IMR-90 (cell line): Measurements from ENCODE around the gene LINC01488. TPM values are rescaled to one million over a fixed set of nuclear protein-coding genes. Genes with fewer than 3 reads are reported as not detected.

ENCODE experiments used
- ATAC-seq: fragments of 200-7000 bp; cut with Tn5 transposase; 2 replicates; pipeline ENCODE4 v1.9.1; 2020; ENCODE audit warnings: low read depth, mild to moderate bottlenecking, moderate library complexity
- BruUV-seq: library from RNA; stranded (reverse); fragments of 400-500 nt; replicated peaks from 2 replicates; lab custom pipeline; 2021; lab: Mats Ljungman, UMichigan
- CTCF ChIA-PET: fragments of 300-600 bp; formaldehyde crosslinking; extraction: SDS; loops from one replicate; lab custom pipeline; 2021; ENCODE audit warnings: antibody characterized with exemption; lab: Yijun Ruan, JAX
- POLR2A ChIA-PET: fragments of 300-600 bp; sonication (Branson Sonifier 250); formaldehyde crosslinking; loops from one replicate; lab custom pipeline; 2022; ENCODE audit warnings: antibody characterized with exemption; ENCODE audit not compliant: unreplicated experiment; lab: Charles Lee
- DNase-seq: peaks from one replicate; pipeline ENCODE4 v3.0.0; 2013
- H2AFZ ChIP-seq: replicated peaks from 2 replicates; pipeline ENCODE3; 2013; ENCODE audit warnings: low read length, mild to moderate bottlenecking; ENCODE audit not compliant: poor library complexity
- H2AK5ac ChIP-seq: 2 replicates; pipeline ENCODE4 v1.6.1; 2013; ENCODE audit warnings: low read depth, low read length, inconsistent platforms
- H2AK9ac ChIP-seq: replicated peaks from 2 replicates; pipeline ENCODE3; 2013; ENCODE audit warnings: mild to moderate bottlenecking, low read depth, low read length, moderate library complexity; ENCODE audit not compliant: poor library complexity
- H2BK120ac ChIP-seq: 2 replicates; pipeline ENCODE4 v1.6.1; 2013; ENCODE audit warnings: low read depth, low read length, inconsistent platforms
- H2BK15ac ChIP-seq: 3 replicates; pipeline ENCODE4 v1.6.1; 2013; ENCODE audit warnings: low read depth, low read length, inconsistent platforms
- H2BK20ac ChIP-seq: 2 replicates; pipeline ENCODE4 v1.6.1; 2013; ENCODE audit warnings: low read depth, mild to moderate bottlenecking, inconsistent platforms, low read length, moderate library complexity
- H2BK5ac ChIP-seq: 2 replicates; pipeline ENCODE4 v1.6.1; 2013; ENCODE audit warnings: mild to moderate bottlenecking, low read depth, low read length, inconsistent platforms; ENCODE audit not compliant: poor library complexity, severe bottlenecking
- H3K14ac ChIP-seq: replicated peaks from 2 replicates; pipeline ENCODE4 v1.6.1; 2013; ENCODE audit warnings: low read depth, low read length, inconsistent platforms
- H3K18ac ChIP-seq: 2 replicates; pipeline ENCODE4 v1.6.1; 2013; ENCODE audit warnings: low read depth, low read length, control low read depth
- H3K23ac ChIP-seq: 2 replicates; pipeline ENCODE4 v1.6.1; 2013; ENCODE audit warnings: low read depth, low read length, inconsistent platforms
- H3K27ac ChIP-seq: 2 replicates; pipeline ENCODE4 v1.5.1; 2013; ENCODE audit warnings: mild to moderate bottlenecking, control low read depth, low read length; ENCODE audit not compliant: insufficient read depth
- H3K27me3 ChIP-seq: 2 replicates; pipeline ENCODE4 v1.6.1; 2013; ENCODE audit warnings: low read length; ENCODE audit not compliant: control insufficient read depth, insufficient read depth
- H3K36me3 ChIP-seq: 2 replicates; pipeline ENCODE4 v1.6.1; 2013; ENCODE audit warnings: low read length, mixed read lengths; ENCODE audit not compliant: control insufficient read depth, insufficient read depth
- H3K4ac ChIP-seq: 2 replicates; pipeline ENCODE4 v1.6.1; 2013; ENCODE audit warnings: low read depth, low read length, inconsistent platforms
- H3K4me1 ChIP-seq: 2 replicates; pipeline ENCODE4 v1.6.1; 2013; ENCODE audit warnings: low read length, mixed read lengths; ENCODE audit not compliant: control insufficient read depth, insufficient read depth
- H3K4me2 ChIP-seq: 2 replicates; pipeline ENCODE4 v1.6.1; 2013; ENCODE audit warnings: low read depth, mild to moderate bottlenecking, control low read depth, low read length, moderate library complexity
- H3K4me3 ChIP-seq: 2 replicates; pipeline ENCODE4 v1.5.1; 2013; ENCODE audit warnings: low read depth, mild to moderate bottlenecking, control low read depth, low read length, moderate library complexity; ENCODE audit not compliant: insufficient read depth
- H3K56ac ChIP-seq: 2 replicates; pipeline ENCODE4 v1.6.1; 2013; ENCODE audit warnings: low read length, inconsistent platforms; ENCODE audit not compliant: insufficient read depth; ENCODE audit errors: extremely low read depth
- H3K79me1 ChIP-seq, 2 experiments: 2 replicates each; pipeline ENCODE4 v1.6.1; 2013; ENCODE audit warnings: low read length in 2 of 2, inconsistent platforms in 1 of 2, low read depth in 1 of 2
- H3K9ac ChIP-seq: 2 replicates; pipeline ENCODE4 v1.6.1; 2013; ENCODE audit warnings: low read depth, low read length, control low read depth
- H3K9me1 ChIP-seq: 2 replicates; pipeline ENCODE4 v1.6.1; 2013; ENCODE audit warnings: low read length, inconsistent platforms; ENCODE audit not compliant: insufficient read depth
- H3K9me3 ChIP-seq: 2 replicates; pipeline ENCODE4 v1.6.1; 2013; ENCODE audit warnings: low read length; ENCODE audit not compliant: control insufficient read depth, insufficient read depth
- H4K20me1 ChIP-seq: 2 replicates; pipeline ENCODE4 v1.6.1; 2013; ENCODE audit warnings: low read length, inconsistent platforms; ENCODE audit not compliant: insufficient read depth
- H4K5ac ChIP-seq: 2 replicates; pipeline ENCODE4 v1.6.1; 2013; ENCODE audit warnings: mild to moderate bottlenecking, low read depth, low read length, control low read depth
- H4K8ac ChIP-seq, 2 experiments: 2 replicates each; pipeline ENCODE4 v1.6.1; 2013; ENCODE audit warnings: low read depth in 2 of 2, low read length in 2 of 2, control low read depth in 1 of 2, inconsistent platforms in 1 of 2
- H4K91ac ChIP-seq: 2 replicates; pipeline ENCODE4 v1.6.1; 2013; ENCODE audit warnings: low read depth, low read length, inconsistent platforms; ENCODE audit not compliant: insufficient read depth
- BHLHE40 ChIP-seq: fragments of 150-350 bp; IDR thresholded peaks from 2 replicates; pipeline ENCODE4 v1.6.1; 2016; ENCODE audit warnings: mild to moderate bottlenecking, low read depth, low read length
- CEBPB ChIP-seq: IDR thresholded peaks from 2 replicates; pipeline ENCODE4 v1.6.1; 2012; ENCODE audit warnings: low read depth, low read length, improper control_type of control experiment
- CHD1 ChIP-seq: IDR thresholded peaks from 2 replicates; pipeline ENCODE4 v1.6.1; 2012; ENCODE audit warnings: low read depth, low read length, improper control_type of control experiment
- MAZ ChIP-seq: IDR thresholded peaks from 2 replicates; pipeline ENCODE4 v1.6.1; 2012; ENCODE audit warnings: low read depth, mild to moderate bottlenecking, low read length, improper control_type of control experiment, moderate library complexity, borderline replicate concordance
- MXI1 ChIP-seq: IDR thresholded peaks from 2 replicates; pipeline ENCODE4 v1.6.1; 2012; ENCODE audit warnings: low read depth, mild to moderate bottlenecking, low read length, moderate library complexity, borderline replicate concordance
- NFE2L2 ChIP-seq: fragments of 150-350 bp; IDR thresholded peaks from 2 replicates; pipeline ENCODE4 v1.6.1; 2016; ENCODE audit warnings: low read depth, mild to moderate bottlenecking, low read length
- WGBS, 2 experiments: methylation state at CpG; one replicate each; pipeline versions ENCODE4 v1.1.5 to v1.1.7; 2013; ENCODE audit warnings: missing lambda C conversion rate in 2 of 2; ENCODE audit not compliant: insufficient read length in 1 of 2; ENCODE audit errors: extremely low coverage in 2 of 2; 5-methylcytosine and 5-hydroxymethylcytosine counted together
- dilution Hi-C: fragments of 300-500 bp; cut with HindIII; formaldehyde crosslinking; loops from one replicate; pipeline ENCODE4 v1.14.3; 2018; ENCODE audit warnings: low sequenced_read_pairs; ENCODE audit not compliant: unreplicated experiment
- in situ Hi-C: fragments of 300-500 bp; cut with MboI; formaldehyde crosslinking; loops from 3 replicates; pipeline ENCODE4 v1.14.3; 2019; ENCODE audit warnings: low sequenced_read_pairs, inconsistent platforms, mixed read lengths
- intact Hi-C: fragments of 100-400 bp; cut with micrococcal nuclease; formaldehyde crosslinking; loops from 2 replicates; pipeline ENCODE4 v1.10.0; 2022
- polyA plus RNA-seq, 3 experiments: library from polyadenylated mRNA; depleted of rRNA; stranded (reverse); fragments of >200 nt; gene quantifications; 2 replicates each; pipeline ENCODE4 v1.2.3, GENCODE V29; 2012; ENCODE audit warnings: low replicate concordance in 1 of 3
- total RNA-seq: library from RNA; depleted of rRNA; stranded (reverse); fragments of >200 nt; gene quantifications from 2 replicates; pipeline ENCODE4 v1.2.3, GENCODE V29; 2012

LINC01488 gene
- total and polyA plus RNA-seq, 2 of the 4 experiments (the other 2 are of a cell fraction): not detected

DNA sequence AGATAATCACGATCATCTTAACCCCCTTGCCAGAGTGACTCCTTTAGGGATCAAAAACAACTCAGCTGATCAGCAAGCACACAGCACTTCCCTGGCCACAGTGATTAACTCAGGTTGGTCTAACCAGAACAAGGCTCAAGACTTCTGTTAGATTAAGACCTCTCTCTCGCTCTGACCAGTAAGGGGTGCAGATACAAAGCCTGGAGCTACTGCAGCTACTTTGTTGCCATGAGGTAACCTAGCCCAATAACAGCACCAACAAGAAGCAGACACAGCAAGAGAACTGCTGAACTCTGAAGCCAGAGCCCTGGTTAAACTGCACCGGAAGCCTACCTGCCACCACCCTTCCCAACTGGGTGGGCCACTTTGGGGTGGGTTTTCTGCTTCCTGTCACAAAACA lies 42.0 kb downstream of the LINC01488 start:
- Histone ChIP-seq H3K23ac (no peak overlapping the region), H2AFZ (no peak overlapping the region), H2AK5ac (peak overlapping the region; percentile 1; the same call in 1 of the 2 replicates), H3K9me1 (no peaks in the 10 kb centered on the region), H3K27me3 (no peaks in the 10 kb centered on the region), H3K14ac (no peak overlapping the region), H3K27ac (no peak overlapping the region), H2AK9ac (no peak overlapping the region), H3K9me3 (no peaks in the 10 kb centered on the region), H4K91ac (no peak overlapping the region), H3K4me1 (peaks cover 8% of the 10 kb centered on the region), H4K8ac (no peak overlapping the region), H3K4me3 (no peak overlapping the region), H2BK5ac (no peak overlapping the region), H4K20me1 (no peaks in the 10 kb centered on the region), H3K4me2 (no peak overlapping the region), H3K4ac (peak overlapping the region; percentile 20; the same call in 1 of the 2 replicates), H2BK120ac (peak overlapping the region; percentile 41; the same call in 1 of the 2 replicates), H3K79me1 (no peaks in the 10 kb centered on the region), H2BK15ac (no peak overlapping the region), H3K18ac (no peak overlapping the region), H3K36me3 (no peaks in the 10 kb centered on the region), H2BK20ac (no peak overlapping the region), H3K56ac (no peak overlapping the region), H3K9ac (no peak overlapping the region), H4K5ac (no peak overlapping the region)
- in situ Hi-C loops: no loop called here
- no peak for TF ChIP-seq NFE2L2
- TF ChIP-seq MAZ: no peak
- no peak for TF ChIP-seq CHD1
- TF ChIP-seq CEBPB: no peak
- TF ChIP-seq BHLHE40: no peak
- TF ChIP-seq MXI1: no peak
- intact Hi-C loops: no loop called here
- POLR2A ChIA-PET: no interaction called here
- ATAC-seq (no peak), DNase-seq (no peak)
- CTCF ChIA-PET: no interaction called here
- 92% methylated on average over 2 of the region's 3 CpGs; no CpG with 5 or more reads in 1 of the 2 experiments for WGBS, 2 experiments
- dilution Hi-C loops: no loop called here
- BruUV-seq: no TSS peak
